Measurements from ENCODE around the gene ZNF558. TPM values are rescaled to one million over a fixed set of nuclear protein-coding genes. Genes with fewer than 3 reads are reported as not detected.

ZNF558 gene
- total RNA-seq, 1 experiment from 2014 or later = 30.2 TPM

- H4K8ac ChIP-seq (replicated peaks; ENCODE audit: insufficient read length, low read depth, low read length) = no peak overlapping the region
- no peak overlapping the region for H3K18ac ChIP-seq (ENCODE audit: insufficient read length, low read depth, low read length)
- no peak overlapping the region for H2BK12ac ChIP-seq (ENCODE audit: insufficient read length, low read depth, low read length)
- no peak for DNase-seq
- no peak overlapping the region for H3K27ac Mint-ChIP-seq
- H2BK15ac ChIP-seq (ENCODE audit: low read depth, low read length) = no peak overlapping the region
- no peak overlapping the region for H3T11ph ChIP-seq (ENCODE audit: low read length)
- H3K9me3 Mint-ChIP-seq = peaks cover 81 to 96% of the 10 kb centered on the region in 2 experiments
- no peak overlapping the region for H2AK5ac ChIP-seq (ENCODE audit: insufficient read length, low read length)
- H3K36me3 Mint-ChIP-seq (ENCODE audit: insufficient read depth in 1 of 3, low read depth in 3 of 3) = peaks cover 5 to 35% (median 10%) of the 10 kb centered on the region in 3 experiments; a peak in 6 of 7 replicates
- no peak overlapping the region for H2BK20ac ChIP-seq (ENCODE audit: low read depth, low read length, poor library complexity, severe bottlenecking)
- no peak overlapping the region for H4K5ac ChIP-seq (ENCODE audit: insufficient read length, low read depth, low read length)
- peaks cover 51% of the 10 kb centered on the region for H3K9me3 ChIP-seq (ENCODE audit: control insufficient read depth, low read depth, low read length)
- H3K23ac ChIP-seq (ENCODE audit: insufficient read length, low read depth, low read length) = no peak overlapping the region
- no peaks in the 10 kb centered on the region for H4K20me1 ChIP-seq (ENCODE audit: control insufficient read depth, insufficient read depth, insufficient read length)
- no peak overlapping the region for H2BK120ac ChIP-seq (ENCODE audit: low read depth, low read length, poor library complexity, severe bottlenecking)
- no peak overlapping the region for H3K4me3 Mint-ChIP-seq
- H3K23me2 ChIP-seq (ENCODE audit: insufficient read length, low read depth, low read length, poor library complexity, severe bottlenecking) = no peaks in the 10 kb centered on the region
- H3K4me1 Mint-ChIP-seq = no peaks in the 10 kb centered on the region
- WGBS (ENCODE audit: extremely low coverage, insufficient read length, low lambda C conversion rate) = no CpG with 5 or more reads among the region's 3 CpGs
- no peaks in the 10 kb centered on the region for H3K27me3 ChIP-seq (ENCODE audit: insufficient read depth, low read length)
- H4K91ac ChIP-seq (ENCODE audit: insufficient read length, low read depth, low read length) = no peak overlapping the region
- no peak overlapping the region for H3K4me2 ChIP-seq (ENCODE audit: insufficient read depth, insufficient read length, low read length)
- no peak overlapping the region for H3K9ac ChIP-seq (ENCODE audit: extremely low read depth, insufficient read length, low read length)
- H2BK5ac ChIP-seq (ENCODE audit: insufficient read length, low read length) = no peak overlapping the region
- TF ChIP-seq, protein P1, sequence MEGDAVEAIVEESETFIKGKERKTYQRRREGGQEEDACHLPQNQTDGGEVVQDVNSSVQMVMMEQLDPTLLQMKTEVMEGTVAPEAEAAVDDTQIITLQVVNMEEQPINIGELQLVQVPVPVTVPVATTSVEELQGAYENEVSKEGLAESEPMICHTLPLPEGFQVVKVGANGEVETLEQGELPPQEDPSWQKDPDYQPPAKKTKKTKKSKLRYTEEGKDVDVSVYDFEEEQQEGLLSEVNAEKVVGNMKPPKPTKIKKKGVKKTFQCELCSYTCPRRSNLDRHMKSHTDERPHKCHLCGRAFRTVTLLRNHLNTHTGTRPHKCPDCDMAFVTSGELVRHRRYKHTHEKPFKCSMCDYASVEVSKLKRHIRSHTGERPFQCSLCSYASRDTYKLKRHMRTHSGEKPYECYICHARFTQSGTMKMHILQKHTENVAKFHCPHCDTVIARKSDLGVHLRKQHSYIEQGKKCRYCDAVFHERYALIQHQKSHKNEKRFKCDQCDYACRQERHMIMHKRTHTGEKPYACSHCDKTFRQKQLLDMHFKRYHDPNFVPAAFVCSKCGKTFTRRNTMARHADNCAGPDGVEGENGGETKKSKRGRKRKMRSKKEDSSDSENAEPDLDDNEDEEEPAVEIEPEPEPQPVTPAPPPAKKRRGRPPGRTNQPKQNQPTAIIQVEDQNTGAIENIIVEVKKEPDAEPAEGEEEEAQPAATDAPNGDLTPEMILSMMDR (conservative IDR thresholded peaks at IDR 0.05) = no peak
- peaks cover 9% of the 10 kb centered on the region for H3K27me3 Mint-ChIP-seq (ENCODE audit: low read depth)
- no peaks in the 10 kb centered on the region for H3K4me1 ChIP-seq (ENCODE audit: insufficient read depth, low read length)
- H3K27ac ChIP-seq (ENCODE audit: insufficient read length, low read depth, low read length) = no peak overlapping the region
- H3K56ac ChIP-seq (ENCODE audit: insufficient read length, low read depth, low read length) = no peak overlapping the region
- H3K79me1 ChIP-seq (ENCODE audit: insufficient read depth, low read depth, low read length, poor library complexity, severe bottlenecking) = no peaks in the 10 kb centered on the region
- no peak overlapping the region for H2AFZ ChIP-seq (ENCODE audit: low read length)
- H3K14ac ChIP-seq (ENCODE audit: insufficient read depth, low read length) = no peak overlapping the region
- H3K4ac ChIP-seq (ENCODE audit: low read depth, low read length) = no peak overlapping the region
- no peaks in the 10 kb centered on the region for H3K79me2 ChIP-seq (ENCODE audit: insufficient read depth, low read length)
These were observed 14.7 kb upstream of the ZNF558 start for GRCh38 chr19:8846819-8847218.

Data from H9 (cell line).